T-cell (primary cell): ENCODE measurements around the gene THAP7. TPM values are rescaled to one million over a fixed set of nuclear protein-coding genes. Genes with fewer than 3 reads are reported as not detected.

Experiments used
- ATAC-seq, 4 experiments: fragments of 200-7000 bp in 3 of 4; fragments of 150-1000 bp in 1 of 4; cut with Tn5 transposase; replicated peaks in 1 of 4; 1 replicate in 3 of 4; 2 replicates in 1 of 4; pipeline ENCODE4 v1.10.0; 2021; ENCODE audit warnings: moderate library complexity in 3 of 4, mild to moderate bottlenecking in 2 of 4, moderate number of reproducible peaks in 1 of 4
- CTCF ChIA-PET, 2 donors: fragments of 300-600 bp; sonication (Branson Sonifier 250); formaldehyde crosslinking; loops; one replicate each; lab custom pipeline; 2022; ENCODE audit warnings: antibody characterized with exemption in 2 of 2; lab: Charles Lee
- POLR2A ChIA-PET, 2 donors: fragments of 300-600 bp; sonication (Branson Sonifier 250); formaldehyde crosslinking; loops; one replicate each; lab custom pipeline; 2022; ENCODE audit warnings: antibody characterized with exemption in 2 of 2; lab: Charles Lee
- DNase-seq, 35 experiments: peaks; one replicate each; pipeline versions ENCODE4 v3.0.0 to v3.0.0-alpha.2; 2013 to 2023
- H3K27ac ChIP-seq: one replicate; pipeline ENCODE4 v1.5.1; 2013; ENCODE audit warnings: low read length
- H3K27me3 ChIP-seq, 2 experiments: replicated peaks in 1 of 2; 1 replicate in 1 of 2; 2 replicates in 1 of 2; pipeline versions ENCODE4 v1.6.1 to v1.7.0; 2013; ENCODE audit warnings: low read length in 1 of 2, mixed read lengths in 1 of 2; ENCODE audit not compliant: control insufficient read depth in 2 of 2, insufficient read depth in 2 of 2; ENCODE audit errors: extremely low read depth in 1 of 2
- H3K36me3 ChIP-seq, 2 donors: 1 replicate in 1 of 2; 2 replicates in 1 of 2; pipeline versions ENCODE4 v1.6.1 to v1.7.0; 2013; ENCODE audit warnings: low read length in 1 of 2; ENCODE audit not compliant: control insufficient read depth in 2 of 2, insufficient read depth in 1 of 2; ENCODE audit errors: extremely low read depth in 1 of 2
- H3K4me1 ChIP-seq, 2 experiments: 1 replicate in 1 of 2; 2 replicates in 1 of 2; pipeline versions ENCODE4 v1.6.1 to v1.7.0; 2013; ENCODE audit warnings: low read length in 2 of 2, mixed read lengths in 1 of 2; ENCODE audit not compliant: insufficient read depth in 2 of 2, control insufficient read depth in 1 of 2; ENCODE audit errors: extremely low read depth in 1 of 2
- H3K4me3 ChIP-seq, 2 donors: 1 replicate in 1 of 2; 2 replicates in 1 of 2; pipeline versions ENCODE4 v1.5.1 to v1.7.0; 2013; ENCODE audit warnings: mild to moderate bottlenecking in 2 of 2, low read length in 1 of 2, moderate library complexity in 1 of 2; ENCODE audit not compliant: control insufficient read depth in 1 of 2; ENCODE audit errors: extremely low read depth in 1 of 2
- H3K9me3 ChIP-seq: 2 replicates; pipeline ENCODE4 v1.7.0; 2013
- H3K27ac Mint-ChIP-seq, 2 donors: one replicate each; pipeline ENCODE4 v1.8.0; 2020 to 2021; ENCODE audit warnings: mild to moderate bottlenecking in 2 of 2, mixed read lengths in 2 of 2
- H3K27me3 Mint-ChIP-seq, 2 donors: one replicate each; pipeline ENCODE4 v1.8.0; 2021 to 2022; ENCODE audit warnings: mixed read lengths in 2 of 2
- H3K36me3 Mint-ChIP-seq: one replicate; pipeline ENCODE4 v1.8.0; 2021; ENCODE audit warnings: mixed read lengths
- H3K4me1 Mint-ChIP-seq, 3 donors: one replicate each; pipeline ENCODE4 v1.8.0; 2020 to 2022; ENCODE audit warnings: mixed read lengths in 3 of 3, mild to moderate bottlenecking in 1 of 3
- H3K4me3 Mint-ChIP-seq, 3 donors: one replicate each; pipeline ENCODE4 v1.8.0; 2020 to 2022; ENCODE audit warnings: mild to moderate bottlenecking in 3 of 3, mixed read lengths in 3 of 3, moderate library complexity in 3 of 3
- H3K9me3 Mint-ChIP-seq, 3 donors: one replicate each; pipeline ENCODE4 v1.8.0; 2020 to 2022; ENCODE audit warnings: mixed read lengths in 3 of 3
- WGBS: methylation state at CpG from one replicate; pipeline ENCODE4 v1.1.5; 2013; ENCODE audit warnings: missing lambda C conversion rate; ENCODE audit not compliant: insufficient coverage; 5-methylcytosine and 5-hydroxymethylcytosine counted together
- total RNA-seq, 35 experiments: library from RNA in 6 of 35; stranded (reverse) in 6 of 35; fragments of 120-200 nt in 1 of 35; gene quantifications; one replicate each; pipeline versions ENCODE4 v1.2.1 to v1.2.4 and lab custom pipeline; 2013 to 2026

The THAP7 gene
- total RNA-seq, 5 donors from 2014 or later (not counting 1 experiment from before 2014, with no cell fraction given) = 46.4 to 61.1 (median 56.8) TPM

DNA sequence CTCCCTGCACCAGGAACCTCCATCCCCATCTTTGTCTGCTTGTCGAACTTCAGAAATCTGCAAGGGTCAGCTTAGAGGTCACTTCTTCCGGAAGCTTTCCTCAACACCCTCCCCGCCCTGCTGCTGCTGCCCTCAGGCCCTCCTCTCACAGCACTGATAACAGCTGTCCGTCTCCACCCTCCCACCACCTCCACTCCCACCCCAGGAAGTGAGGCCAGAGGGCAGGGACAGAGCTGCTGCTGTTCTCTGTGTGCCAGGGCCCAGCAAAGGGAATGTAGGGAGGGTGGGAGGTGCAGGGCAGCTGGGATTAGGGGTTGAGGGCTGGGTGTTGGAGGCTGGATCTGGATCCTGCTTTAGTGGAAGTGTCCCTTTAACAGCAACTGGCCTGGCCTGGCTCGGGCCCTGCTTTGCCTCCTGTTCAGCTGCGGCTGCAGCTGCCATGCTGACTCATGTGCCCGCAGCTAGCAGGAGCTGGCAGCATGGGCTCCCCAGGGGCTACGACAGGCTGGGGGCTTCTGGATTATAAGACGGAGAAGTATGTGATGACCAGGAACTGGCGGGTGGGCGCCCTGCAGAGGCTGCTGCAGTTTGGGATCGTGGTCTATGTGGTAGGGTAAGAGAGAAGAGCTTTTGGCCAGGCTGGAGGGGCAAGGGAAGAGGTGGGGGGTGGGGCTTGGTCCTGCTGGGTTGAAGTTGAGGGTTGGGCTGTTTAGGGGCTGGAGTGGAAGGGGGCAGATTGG, 13.0 kb upstream of the THAP7 start, which contains the start of gene P2RX6:
Gene P2RX6 (plus strand): TSS at position 440 of the 740 bp plus-strand sequence. CDS start 10 bp downstream, at position 450.
- Histone ChIP-seq H3K4me1 (peaks cover 8 to 25% of the 10 kb centered on the region in 2 experiments), H3K27me3 (peaks cover 0 to 4% of the 10 kb centered on the region in 2 experiments), H3K4me3 (peak within 1 kb of the TSS; percentile 51 to 75), H3K9me3 (no peaks in the 10 kb centered on the region), H3K27ac (peak within 1 kb of the TSS; percentile 79), H3K36me3 (no peaks in the 10 kb centered on the region)
- Mint-ChIP-seq H3K4me1 (peaks cover 16 to 34% (median 26%) of the 10 kb centered on the region in 3 donors), H3K36me3 (no peaks in the 10 kb centered on the region), H3K4me3 (peak within 1 kb of the TSS; percentile 81 to 87 (median 81)), H3K27ac (peak within 1 kb of the TSS; percentile 82 to 93), H3K9me3 (no peaks in the 10 kb centered on the region), H3K27me3 (no peaks in the 10 kb centered on the region)
- peak in 1 of 35 experiments; percentile 30 for DNase-seq
- WGBS = 57% methylated on average over 6 of the region's 12 CpGs
- ChIA-PET POLR2A (interaction anchor here in 1 of 2 donors (0.6 kb wide), 1 partner anchor 703 kb away, joined by 3 read pairs; no protein-coding TSS in a partner anchor), CTCF (no interaction called here)
- ATAC-seq = no peak

DNA sequence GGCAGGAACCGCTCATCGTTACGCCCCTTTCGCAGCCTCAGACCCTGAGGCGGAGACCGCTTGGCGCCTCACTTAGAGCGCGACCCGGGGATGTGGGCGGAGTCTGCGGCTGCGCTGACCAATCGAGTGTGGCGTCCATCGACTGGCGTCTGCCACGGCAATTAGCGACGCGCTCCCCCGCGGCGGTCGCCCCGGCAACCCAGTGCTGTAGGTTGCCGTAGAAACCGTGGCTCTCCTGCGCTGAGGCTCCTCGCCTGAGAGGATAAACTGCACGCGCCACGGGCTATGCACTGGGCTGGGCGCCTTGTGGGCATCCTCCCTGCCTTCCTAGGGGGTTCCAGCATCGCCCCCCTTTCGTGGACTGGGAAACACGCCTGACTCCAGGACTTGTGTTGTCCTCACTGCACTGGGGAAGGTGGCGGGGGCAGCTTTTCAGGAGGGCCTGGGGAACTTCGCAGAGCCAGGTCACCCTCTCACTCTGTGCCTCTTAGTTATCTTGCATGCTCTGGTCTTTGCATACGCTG, 12.3 kb upstream of the THAP7 start:
- Mint-ChIP-seq H3K27ac (peak overlapping the region; percentile 82 to 93), H3K4me1 (peaks cover 16 to 34% (median 26%) of the 10 kb centered on the region in 3 donors), H3K4me3 (peak overlapping the region; percentile 81 to 87 (median 81)), H3K36me3 (no peaks in the 10 kb centered on the region), H3K9me3 (no peaks in the 10 kb centered on the region), H3K27me3 (no peaks in the 10 kb centered on the region)
- H3K27ac ChIP-seq = peak overlapping the region; percentile 79
- peaks cover 0 to 4% of the 10 kb centered on the region in 2 experiments for H3K27me3 ChIP-seq
- peaks cover 8 to 25% of the 10 kb centered on the region in 2 experiments for H3K4me1 ChIP-seq
- H3K4me3 ChIP-seq = peak overlapping the region; percentile 51 to 75
- POLR2A ChIA-PET = interaction anchor here in 1 of 2 donors (0.6 kb wide), 1 partner anchor 703 kb away, joined by 3 read pairs; no protein-coding TSS in a partner anchor
- CTCF ChIA-PET = no interaction called here
- WGBS = under 1% methylated on average over 40 of the region's 40 CpGs
- DNase-seq (peak; percentile 59 to 91 (median 75)), ATAC-seq (peak; percentile 84 to 93 (median 92))
- H3K36me3 ChIP-seq = no peaks in the 10 kb centered on the region
- H3K9me3 ChIP-seq = no peaks in the 10 kb centered on the region

DNA sequence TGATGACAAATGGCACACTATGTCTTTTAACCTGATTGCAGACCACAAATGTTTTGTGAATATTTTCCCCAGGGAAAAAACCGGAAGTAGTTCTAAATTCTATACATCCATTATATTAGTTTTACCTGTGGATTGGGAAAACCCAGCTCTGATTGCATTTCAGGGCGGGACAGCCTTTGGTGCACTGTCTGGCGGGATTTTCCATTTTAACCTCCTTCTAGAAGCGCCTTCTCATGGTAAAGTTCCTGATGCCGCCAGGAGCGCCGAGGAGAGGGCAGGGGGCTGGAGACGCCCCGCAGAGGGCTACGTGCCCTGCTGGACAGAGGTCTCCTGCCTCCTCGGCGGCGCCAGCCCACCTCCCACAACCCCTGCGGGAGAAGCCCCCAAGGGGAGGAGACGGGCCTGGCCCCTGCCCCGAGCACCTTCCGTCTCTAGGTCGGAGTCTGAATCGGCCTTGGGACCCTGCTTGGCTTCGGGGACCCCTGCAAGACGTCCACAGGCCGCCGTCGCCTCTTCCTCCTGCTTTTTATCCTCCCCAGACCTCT, 11.8 kb upstream of the THAP7 start:
- peak overlapping the region; percentile 82 to 93 for H3K27ac Mint-ChIP-seq
- ATAC-seq (peak in 2 of 4 experiments; percentile 6 to 10), DNase-seq (peak in 1 of 35 experiments; percentile 34)
- no peaks in the 10 kb centered on the region for H3K36me3 Mint-ChIP-seq
- Histone ChIP-seq H3K27ac (peak overlapping the region; percentile 79), H3K4me3 (peak overlapping the region; percentile 51 to 75), H3K4me1 (peaks cover 8 to 25% of the 10 kb centered on the region in 2 experiments), H3K36me3 (no peaks in the 10 kb centered on the region), H3K9me3 (no peaks in the 10 kb centered on the region), H3K27me3 (peaks cover 0 to 4% of the 10 kb centered on the region in 2 experiments)
- POLR2A ChIA-PET = no interaction called here
- WGBS = 20% methylated on average over 6 of the region's 24 CpGs
- CTCF ChIA-PET = interaction anchor here in 1 of 2 donors (0.9 kb wide), 1 partner anchor 11 kb away, joined by 3 read pairs; the partner anchor contains the start of gene THAP7
- H3K9me3 Mint-ChIP-seq = no peaks in the 10 kb centered on the region
- H3K4me1 Mint-ChIP-seq = peaks cover 16 to 34% (median 26%) of the 10 kb centered on the region in 3 donors
- peak overlapping the region; percentile 81 to 87 (median 81) for H3K4me3 Mint-ChIP-seq
- H3K27me3 Mint-ChIP-seq = no peaks in the 10 kb centered on the region

DNA sequence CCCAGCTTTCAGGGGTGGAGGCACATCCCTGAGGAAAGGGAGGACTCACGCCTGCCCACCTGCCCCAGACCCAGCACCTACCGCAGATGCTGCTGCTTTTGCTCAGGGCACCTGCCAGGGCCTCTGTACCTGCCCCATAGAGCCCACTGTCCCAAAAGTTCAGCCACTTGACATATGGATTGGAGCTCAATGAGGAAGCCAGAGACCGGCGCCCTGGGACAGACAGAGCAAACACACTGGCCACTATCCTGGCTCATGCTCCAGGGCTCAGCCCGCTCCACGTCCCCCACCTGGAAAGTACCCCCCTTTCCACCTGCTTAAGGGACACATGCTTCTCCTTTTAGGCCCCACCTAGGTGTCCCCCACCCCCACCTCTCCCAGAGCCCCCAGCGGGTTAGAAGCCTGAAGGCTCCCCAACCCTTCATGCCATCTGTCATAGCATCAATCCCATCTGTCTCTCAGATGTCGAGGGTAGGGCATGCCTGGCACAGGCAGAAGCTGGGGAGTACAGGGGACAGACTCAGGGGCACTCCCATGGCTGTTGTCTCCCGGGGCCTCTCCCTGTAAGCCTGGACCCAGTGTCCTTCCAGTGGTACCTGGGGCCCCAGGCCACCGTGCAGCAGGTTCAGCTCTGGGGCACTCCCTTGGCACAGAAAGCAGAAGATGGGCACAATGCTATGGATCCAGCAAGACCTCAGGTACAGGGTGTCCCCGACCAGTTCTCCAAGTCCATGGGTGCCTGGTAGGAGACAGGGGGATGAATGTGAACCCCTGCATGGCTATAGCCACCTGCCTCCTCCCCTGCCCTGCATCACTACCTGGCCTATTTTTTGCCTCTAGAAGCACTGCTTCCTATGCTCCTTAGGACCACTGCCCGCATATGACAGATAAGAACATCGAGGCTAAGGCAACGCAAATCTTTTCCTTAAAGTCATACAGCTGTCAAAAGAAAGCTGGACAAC, 10.8 kb upstream of the THAP7 start:
- 94% methylated on average over 12 of the region's 14 CpGs for whole genome bisulfite sequencing
- H3K27me3 Mint-ChIP-seq = no peaks in the 10 kb centered on the region
- peak overlapping the region; percentile 67 to 68 for H3K27ac Mint-ChIP-seq

DNA sequence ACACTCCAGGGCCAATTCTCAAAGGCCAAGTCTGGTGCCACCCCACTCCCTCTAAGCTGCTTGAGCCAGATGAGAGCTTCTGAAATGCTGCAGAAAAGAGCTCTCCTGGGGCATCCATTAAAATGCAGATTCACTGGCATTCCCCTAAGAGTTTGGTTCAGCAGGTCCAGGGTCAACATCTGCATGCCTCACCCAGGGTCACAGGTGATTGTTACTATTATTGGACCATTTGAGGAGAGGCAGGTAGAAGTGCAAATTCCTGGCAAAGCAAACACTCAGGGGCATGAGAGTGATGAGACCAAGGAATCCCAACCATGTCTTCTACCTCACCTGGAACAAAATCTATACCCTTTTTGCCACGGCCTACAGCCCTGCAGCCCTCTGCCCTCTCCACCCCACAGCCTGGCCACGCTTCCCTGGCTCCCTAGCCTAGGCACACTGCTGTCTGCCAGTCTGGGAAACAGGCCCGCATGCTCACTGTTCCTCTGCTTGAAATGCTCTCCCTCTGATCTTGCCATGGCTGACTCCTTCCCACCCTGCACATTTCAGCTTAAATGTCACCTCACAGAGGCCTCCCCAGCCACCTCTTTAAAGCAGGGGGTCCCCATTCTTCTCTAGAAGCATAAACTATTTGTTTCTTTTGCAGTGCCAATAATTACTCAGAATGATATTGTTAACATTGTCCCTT, 8.7 kb upstream of the THAP7 start:
- H3K4me1 Mint-ChIP-seq = peaks cover 16 to 22% (median 22%) of the 10 kb centered on the region in 3 donors
- H3K27me3 ChIP-seq = no peaks in the 10 kb centered on the region
- H3K4me3 ChIP-seq = no peak overlapping the region
- no peaks in the 10 kb centered on the region for H3K36me3 Mint-ChIP-seq
- H3K9me3 ChIP-seq = no peaks in the 10 kb centered on the region
- DNase-seq (no peak), ATAC-seq (no peak)
- no peaks in the 10 kb centered on the region for H3K9me3 Mint-ChIP-seq
- CTCF ChIA-PET = no interaction called here
- POLR2A ChIA-PET = no interaction called here
- peaks cover 8 to 21% of the 10 kb centered on the region in 2 experiments for H3K4me1 ChIP-seq
- H3K36me3 ChIP-seq = no peaks in the 10 kb centered on the region
- H3K4me3 Mint-ChIP-seq = no peak overlapping the region
- WGBS = 84% methylated on average over 3 of the region's 3 CpGs
- no peak overlapping the region for H3K27ac ChIP-seq
- no peaks in the 10 kb centered on the region for H3K27me3 Mint-ChIP-seq
- H3K27ac Mint-ChIP-seq = no peak overlapping the region

More for the DNA sequence above, 10.8 kb upstream of the THAP7 start:
- no peaks in the 10 kb centered on the region for H3K9me3 ChIP-seq
- H3K36me3 Mint-ChIP-seq = no peaks in the 10 kb centered on the region
- peaks cover 0 to 4% of the 10 kb centered on the region in 2 experiments for H3K27me3 ChIP-seq
- no peak overlapping the region for H3K4me3 ChIP-seq
- peaks cover 16 to 34% (median 26%) of the 10 kb centered on the region in 3 donors for H3K4me1 Mint-ChIP-seq
- CTCF ChIA-PET = interaction anchor here in 1 of 2 donors (0.9 kb wide), 1 partner anchor 10 kb away, joined by 3 read pairs; the partner anchor contains the start of gene THAP7
- H3K9me3 Mint-ChIP-seq = no peaks in the 10 kb centered on the region
- peak overlapping the region; percentile 68 to 87 (median 69) for H3K4me3 Mint-ChIP-seq
- POLR2A ChIA-PET = interaction anchor here in 1 of 2 donors (0.7 kb wide), 1 partner anchor 707 kb away, joined by 15 read pairs; no protein-coding TSS in a partner anchor
- H3K27ac ChIP-seq = peak overlapping the region; percentile 79
- H3K4me1 ChIP-seq = peaks cover 8 to 25% of the 10 kb centered on the region in 2 experiments
- H3K36me3 ChIP-seq = no peaks in the 10 kb centered on the region
- no peak for DNase-seq
- no peak for ATAC-seq
